Measurements from ENCODE around the gene PLVAP. TPM values are rescaled to one million over a fixed set of nuclear protein-coding genes. Genes with fewer than 3 reads are reported as not detected.

PLVAP gene
- total and polyA plus RNA-seq, 2 donors from 2014 or later = 148 to 195 TPM

DNA sequence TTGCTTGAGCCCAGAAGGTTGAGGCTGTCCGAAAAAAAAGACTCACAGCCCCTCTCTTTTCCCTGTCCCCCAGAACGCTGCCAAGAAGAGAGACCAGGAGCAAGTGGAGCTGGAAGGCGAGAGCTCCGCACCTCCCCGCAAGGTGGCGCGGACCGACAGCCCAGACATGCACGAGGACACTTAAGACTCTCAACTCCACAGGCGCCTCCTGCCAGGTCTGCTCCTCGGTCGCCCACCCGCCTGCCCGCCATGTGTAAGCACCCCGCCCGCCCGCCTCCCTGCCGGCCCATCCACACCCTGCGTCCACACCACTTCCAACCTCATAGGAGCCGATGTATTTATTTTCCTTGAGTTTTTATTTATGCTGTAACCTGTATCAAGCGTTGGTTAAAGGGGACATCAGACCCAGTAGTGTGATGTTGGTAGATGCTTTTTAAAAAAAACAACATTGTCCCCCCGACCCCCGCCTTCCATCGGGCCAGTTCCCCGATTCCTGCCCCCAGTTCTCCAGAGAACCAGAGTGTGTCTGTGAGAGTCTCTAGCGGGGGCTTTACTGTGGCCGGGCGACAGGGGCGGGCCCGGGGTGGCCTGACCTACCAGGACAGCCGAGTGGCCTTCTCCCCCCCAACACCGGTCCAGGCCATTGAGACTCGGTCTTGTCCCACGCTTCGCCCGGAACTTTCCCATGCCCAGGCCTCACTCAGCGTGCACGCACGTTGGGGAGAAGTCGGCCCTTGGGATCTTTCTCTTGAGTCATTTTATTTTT is 57.5 kb downstream of the PLVAP start:
- TF ChIP-seq, protein P1, sequence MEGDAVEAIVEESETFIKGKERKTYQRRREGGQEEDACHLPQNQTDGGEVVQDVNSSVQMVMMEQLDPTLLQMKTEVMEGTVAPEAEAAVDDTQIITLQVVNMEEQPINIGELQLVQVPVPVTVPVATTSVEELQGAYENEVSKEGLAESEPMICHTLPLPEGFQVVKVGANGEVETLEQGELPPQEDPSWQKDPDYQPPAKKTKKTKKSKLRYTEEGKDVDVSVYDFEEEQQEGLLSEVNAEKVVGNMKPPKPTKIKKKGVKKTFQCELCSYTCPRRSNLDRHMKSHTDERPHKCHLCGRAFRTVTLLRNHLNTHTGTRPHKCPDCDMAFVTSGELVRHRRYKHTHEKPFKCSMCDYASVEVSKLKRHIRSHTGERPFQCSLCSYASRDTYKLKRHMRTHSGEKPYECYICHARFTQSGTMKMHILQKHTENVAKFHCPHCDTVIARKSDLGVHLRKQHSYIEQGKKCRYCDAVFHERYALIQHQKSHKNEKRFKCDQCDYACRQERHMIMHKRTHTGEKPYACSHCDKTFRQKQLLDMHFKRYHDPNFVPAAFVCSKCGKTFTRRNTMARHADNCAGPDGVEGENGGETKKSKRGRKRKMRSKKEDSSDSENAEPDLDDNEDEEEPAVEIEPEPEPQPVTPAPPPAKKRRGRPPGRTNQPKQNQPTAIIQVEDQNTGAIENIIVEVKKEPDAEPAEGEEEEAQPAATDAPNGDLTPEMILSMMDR (IDR thresholded peaks at IDR 0.05; ENCODE audit: borderline replicate concordance, extremely low read depth, insufficient read depth) = no peak
- H3K9ac ChIP-seq (ENCODE audit: low read length in 3 of 3) = no peak overlapping the region
- no peak for DNase-seq
- H3K4me3 ChIP-seq (ENCODE audit: low read length in 3 of 3) = no peak overlapping the region
- intact Hi-C loops (cut with DNase I) = no loop called here
- H3K4me1 ChIP-seq (ENCODE audit: control insufficient read depth in 2 of 3, insufficient read depth in 2 of 3, low read depth in 1 of 3, low read length in 3 of 3) = no peaks in the 10 kb centered on the region
- no peak for FAIRE-seq
- no peaks in the 10 kb centered on the region for H3K9me3 ChIP-seq (ENCODE audit: control insufficient read depth in 2 of 3, insufficient read depth in 1 of 3, low read length in 3 of 3)
- H3K27ac ChIP-seq (ENCODE audit: low read depth in 2 of 2, low read length in 2 of 2) = no peak overlapping the region
- H3K36me3 ChIP-seq (ENCODE audit: control insufficient read depth in 2 of 3, insufficient read depth in 3 of 3, low read length in 3 of 3) = peaks cover 0 to 9% (median 7%) of the 10 kb centered on the region in 3 donors
- H3K27me3 ChIP-seq (ENCODE audit: control insufficient read depth, insufficient read depth, low read length) = no peaks in the 10 kb centered on the region

GRCh38 chr19:17318966-17319365 is 58.2 kb downstream of the PLVAP start:
- FAIRE-seq (no peak), DNase-seq (no peak)
- Histone ChIP-seq H3K27me3 (ENCODE audit: control insufficient read depth, insufficient read depth, low read length) (no peaks in the 10 kb centered on the region), H3K36me3 (ENCODE audit: control insufficient read depth in 2 of 3, insufficient read depth in 3 of 3, low read length in 3 of 3) (peaks cover 0 to 16% (median 9%) of the 10 kb centered on the region in 3 donors), H3K27ac (ENCODE audit: low read depth in 2 of 2, low read length in 2 of 2) (no peak overlapping the region), H3K4me3 (ENCODE audit: low read length in 3 of 3) (no peak overlapping the region), H3K9me3 (ENCODE audit: control insufficient read depth in 2 of 3, insufficient read depth in 1 of 3, low read length in 3 of 3) (no peaks in the 10 kb centered on the region), H3K4me1 (ENCODE audit: control insufficient read depth in 2 of 3, insufficient read depth in 2 of 3, low read depth in 1 of 3, low read length in 3 of 3) (no peaks in the 10 kb centered on the region), H3K9ac (ENCODE audit: low read length in 3 of 3) (no peak overlapping the region)
- TF ChIP-seq, protein P1 (IDR thresholded peaks at IDR 0.05; ENCODE audit: borderline replicate concordance, extremely low read depth, insufficient read depth) = no peak
- intact Hi-C loops (cut with DNase I) = no loop called here

- DNase-seq (no peak), FAIRE-seq (no peak)
- Histone ChIP-seq H3K27ac (ENCODE audit: low read depth in 2 of 2, low read length in 2 of 2) (no peak overlapping the region), H3K36me3 (ENCODE audit: control insufficient read depth in 2 of 3, insufficient read depth in 3 of 3, low read length in 3 of 3) (peaks cover 0 to 17% (median 4%) of the 10 kb centered on the region in 3 donors), H3K27me3 (ENCODE audit: control insufficient read depth, insufficient read depth, low read length) (no peaks in the 10 kb centered on the region), H3K4me1 (ENCODE audit: control insufficient read depth in 2 of 3, insufficient read depth in 2 of 3, low read depth in 1 of 3, low read length in 3 of 3) (peaks cover 0 to 16% (median 6%) of the 10 kb centered on the region in 3 donors), H3K9ac (ENCODE audit: low read length in 3 of 3) (no peak overlapping the region), H3K4me3 (ENCODE audit: low read length in 3 of 3) (no peak overlapping the region), H3K9me3 (ENCODE audit: control insufficient read depth in 2 of 3, insufficient read depth in 1 of 3, low read length in 3 of 3) (no peaks in the 10 kb centered on the region)
- TF ChIP-seq, protein P1 (IDR thresholded peaks at IDR 0.05; ENCODE audit: borderline replicate concordance, extremely low read depth, insufficient read depth) = no peak
- intact Hi-C loops (cut with DNase I) = no loop called here
These were observed 63.0 kb downstream of the PLVAP start for GRCh38 chr19:17314007-17314593.

Data from kidney (tissue), 14 donors.